Measurements from ENCODE around the gene SLC26A1. TPM values are rescaled to one million over a fixed set of nuclear protein-coding genes. Genes with fewer than 3 reads are reported as not detected.

Gene SLC26A1
- total and polyA plus RNA-seq, 2 of the 13 experiments (the other 11 are each of a cell fraction or from before 2014, with no cell fraction given) = 5.4 to 22.9 TPM

DNA sequence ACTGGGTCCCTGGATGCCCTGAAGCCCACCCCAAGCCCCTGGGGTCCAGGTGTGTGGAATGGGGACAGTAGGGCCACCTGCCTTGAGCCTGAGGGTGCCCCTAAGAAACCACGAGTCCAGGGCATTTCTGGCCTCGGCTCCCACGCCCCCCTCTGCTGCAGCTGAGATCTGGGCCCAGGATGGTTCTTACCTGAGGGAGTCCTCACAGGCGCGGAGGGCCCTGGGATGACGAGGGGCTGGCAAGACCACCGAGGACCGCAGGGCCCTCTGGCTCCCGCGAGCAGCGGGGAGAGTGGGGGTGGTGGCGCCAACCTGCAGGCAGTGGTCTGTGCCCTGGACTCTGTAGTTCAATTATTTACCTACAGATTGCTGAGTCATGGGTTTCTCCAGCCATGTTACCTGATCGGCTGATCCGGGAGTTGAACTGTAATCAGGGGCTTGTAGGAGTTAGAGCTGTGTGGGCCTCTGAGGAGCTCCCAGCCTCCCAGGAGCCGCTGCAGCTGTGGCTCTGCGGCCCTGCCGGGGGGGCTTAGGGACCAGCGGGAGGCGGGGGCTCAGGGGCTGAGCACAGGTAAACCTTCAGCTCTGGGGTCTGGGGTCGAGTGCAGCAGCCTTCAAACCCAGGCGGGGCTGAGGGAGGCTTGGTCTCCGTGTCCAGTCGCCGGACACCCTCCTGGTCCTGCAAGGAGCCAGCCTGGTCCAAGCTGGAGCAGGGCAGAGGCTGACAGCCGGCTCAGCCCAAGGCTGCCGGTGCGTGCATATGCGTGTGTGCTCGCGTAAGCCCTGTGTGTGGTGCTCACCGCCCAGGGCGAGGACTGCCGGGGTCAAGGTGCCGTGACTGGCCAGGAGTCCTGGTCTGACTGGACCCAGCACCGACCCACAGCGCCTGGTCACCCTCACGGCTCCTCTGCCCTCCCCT, at the start of gene SLC26A1 (continued):
- TF ChIP-seq, protein P1, sequence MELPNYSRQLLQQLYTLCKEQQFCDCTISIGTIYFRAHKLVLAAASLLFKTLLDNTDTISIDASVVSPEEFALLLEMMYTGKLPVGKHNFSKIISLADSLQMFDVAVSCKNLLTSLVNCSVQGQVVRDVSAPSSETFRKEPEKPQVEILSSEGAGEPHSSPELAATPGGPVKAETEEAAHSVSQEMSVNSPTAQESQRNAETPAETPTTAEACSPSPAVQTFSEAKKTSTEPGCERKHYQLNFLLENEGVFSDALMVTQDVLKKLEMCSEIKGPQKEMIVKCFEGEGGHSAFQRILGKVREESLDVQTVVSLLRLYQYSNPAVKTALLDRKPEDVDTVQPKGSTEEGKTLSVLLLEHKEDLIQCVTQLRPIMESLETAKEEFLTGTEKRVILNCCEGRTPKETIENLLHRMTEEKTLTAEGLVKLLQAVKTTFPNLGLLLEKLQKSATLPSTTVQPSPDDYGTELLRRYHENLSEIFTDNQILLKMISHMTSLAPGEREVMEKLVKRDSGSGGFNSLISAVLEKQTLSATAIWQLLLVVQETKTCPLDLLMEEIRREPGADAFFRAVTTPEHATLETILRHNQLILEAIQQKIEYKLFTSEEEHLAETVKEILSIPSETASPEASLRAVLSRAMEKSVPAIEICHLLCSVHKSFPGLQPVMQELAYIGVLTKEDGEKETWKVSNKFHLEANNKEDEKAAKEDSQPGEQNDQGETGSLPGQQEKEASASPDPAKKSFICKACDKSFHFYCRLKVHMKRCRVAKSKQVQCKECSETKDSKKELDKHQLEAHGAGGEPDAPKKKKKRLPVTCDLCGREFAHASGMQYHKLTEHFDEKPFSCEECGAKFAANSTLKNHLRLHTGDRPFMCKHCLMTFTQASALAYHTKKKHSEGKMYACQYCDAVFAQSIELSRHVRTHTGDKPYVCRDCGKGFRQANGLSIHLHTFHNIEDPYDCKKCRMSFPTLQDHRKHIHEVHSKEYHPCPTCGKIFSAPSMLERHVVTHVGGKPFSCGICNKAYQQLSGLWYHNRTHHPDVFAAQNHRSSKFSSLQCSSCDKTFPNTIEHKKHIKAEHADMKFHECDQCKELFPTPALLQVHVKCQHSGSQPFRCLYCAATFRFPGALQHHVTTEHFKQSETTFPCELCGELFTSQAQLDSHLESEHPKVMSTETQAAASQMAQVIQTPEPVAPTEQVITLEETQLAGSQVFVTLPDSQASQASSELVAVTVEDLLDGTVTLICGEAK (IDR thresholded peaks at IDR 0.05) = no peak
- TF ChIP-seq, protein P1 (CRISPR knock-in tag; IDR thresholded peaks at IDR 0.05) = peak; percentile 55; the same call in 1 of the 2 replicates
- peak; percentile 13; the same call in 1 of the 2 replicates for TF ChIP-seq MAZ (IDR thresholded peaks at IDR 0.05; ENCODE audit: borderline replicate concordance, low read depth, low read length)
- peak; percentile 3 for TF ChIP-seq MAZ (CRISPR knock-in tag; IDR thresholded peaks at IDR 0.05; ENCODE audit: low read depth)
- TF ChIP-seq ZNF782 (CRISPR knock-in tag; IDR thresholded peaks at IDR 0.05; ENCODE audit: borderline replicate concordance) = no peak
- no peak for TF ChIP-seq ZNF737 (CRISPR knock-in tag; IDR thresholded peaks at IDR 0.05; ENCODE audit: borderline replicate concordance)
- TF ChIP-seq ZNF331 (CRISPR knock-in tag; IDR thresholded peaks at IDR 0.05) = no peak
- TF ChIP-seq, protein P2, sequence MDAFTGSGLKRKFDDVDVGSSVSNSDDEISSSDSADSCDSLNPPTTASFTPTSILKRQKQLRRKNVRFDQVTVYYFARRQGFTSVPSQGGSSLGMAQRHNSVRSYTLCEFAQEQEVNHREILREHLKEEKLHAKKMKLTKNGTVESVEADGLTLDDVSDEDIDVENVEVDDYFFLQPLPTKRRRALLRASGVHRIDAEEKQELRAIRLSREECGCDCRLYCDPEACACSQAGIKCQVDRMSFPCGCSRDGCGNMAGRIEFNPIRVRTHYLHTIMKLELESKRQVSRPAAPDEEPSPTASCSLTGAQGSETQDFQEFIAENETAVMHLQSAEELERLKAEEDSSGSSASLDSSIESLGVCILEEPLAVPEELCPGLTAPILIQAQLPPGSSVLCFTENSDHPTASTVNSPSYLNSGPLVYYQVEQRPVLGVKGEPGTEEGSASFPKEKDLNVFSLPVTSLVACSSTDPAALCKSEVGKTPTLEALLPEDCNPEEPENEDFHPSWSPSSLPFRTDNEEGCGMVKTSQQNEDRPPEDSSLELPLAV (CRISPR knock-in tag; conservative IDR thresholded peaks at IDR 0.05; ENCODE audit: low read depth) = no peak
- TF ChIP-seq ZFY (CRISPR knock-in tag; IDR thresholded peaks at IDR 0.05) = peak; percentile 70
- no peak for TF ChIP-seq ZNF720 (CRISPR knock-in tag; IDR thresholded peaks at IDR 0.05)
- TF ChIP-seq RFXAP (CRISPR knock-in tag; IDR thresholded peaks at IDR 0.05; ENCODE audit: borderline replicate concordance) = 0 out of 2 replicates have a peak, but pooled peaks have one; percentile 63
- TF ChIP-seq NR2F2 (IDR thresholded peaks at IDR 0.05; ENCODE audit: borderline replicate concordance, low read depth) = no peak
- TF ChIP-seq, protein P3, sequence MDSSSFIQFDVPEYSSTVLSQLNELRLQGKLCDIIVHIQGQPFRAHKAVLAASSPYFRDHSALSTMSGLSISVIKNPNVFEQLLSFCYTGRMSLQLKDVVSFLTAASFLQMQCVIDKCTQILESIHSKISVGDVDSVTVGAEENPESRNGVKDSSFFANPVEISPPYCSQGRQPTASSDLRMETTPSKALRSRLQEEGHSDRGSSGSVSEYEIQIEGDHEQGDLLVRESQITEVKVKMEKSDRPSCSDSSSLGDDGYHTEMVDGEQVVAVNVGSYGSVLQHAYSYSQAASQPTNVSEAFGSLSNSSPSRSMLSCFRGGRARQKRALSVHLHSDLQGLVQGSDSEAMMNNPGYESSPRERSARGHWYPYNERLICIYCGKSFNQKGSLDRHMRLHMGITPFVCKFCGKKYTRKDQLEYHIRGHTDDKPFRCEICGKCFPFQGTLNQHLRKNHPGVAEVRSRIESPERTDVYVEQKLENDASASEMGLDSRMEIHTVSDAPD (CRISPR knock-in tag; IDR thresholded peaks at IDR 0.05) = peak; percentile 47
- peak; percentile 81; the same call in 1 of the 2 replicates for TF ChIP-seq GLI4 (CRISPR knock-in tag; IDR thresholded peaks at IDR 0.05; ENCODE audit: borderline replicate concordance)
- TF ChIP-seq NRL (CRISPR knock-in tag; IDR thresholded peaks at IDR 0.05; ENCODE audit: borderline replicate concordance) = peak; percentile 20

All from HepG2 (cell line).